AG04450 (cell line): ENCODE measurements around the gene CD84. TPM values are rescaled to one million over a fixed set of nuclear protein-coding genes. Genes with fewer than 3 reads are reported as not detected.
A peak's percentile ranks its signal among the peaks of the same experiment; 100 is the strongest.
"Not testable (repeated sequence)": the region's sequence is repeated elsewhere in the genome, so short reads cannot be mapped to it uniquely, and the experiment has no call there.

Experiments
- CTCF ChIA-PET: fragments of 300-600, 350-600 bp; formaldehyde crosslinking; extraction: SDS; loops from one replicate; lab custom pipeline; 2022; ENCODE audit warnings: antibody characterized with exemption, inconsistent platforms; lab: Charles Lee
- POLR2A ChIA-PET: fragments of 350-600 bp; formaldehyde crosslinking; extraction: SDS; loops from one replicate; lab custom pipeline; 2021; ENCODE audit warnings: antibody characterized with exemption, inconsistent platforms; lab: Yijun Ruan, JAX
- DNase-seq: peaks from one replicate; pipeline ENCODE4 v3.0.0-alpha.2; 2011; ENCODE audit warnings: low read depth, low spot score
- H3K27ac ChIP-seq: one replicate; pipeline ENCODE4 v1.5.1; 2012; ENCODE audit warnings: low read depth, low read length, control low read depth
- H3K27me3 ChIP-seq: one replicate; pipeline ENCODE4 v1.6.0; 2012; ENCODE audit warnings: low read length; ENCODE audit not compliant: control insufficient read depth, insufficient read depth
- H3K4me3 ChIP-seq: 2 replicates; pipeline ENCODE4 v1.5.1; 2011; ENCODE audit warnings: mild to moderate bottlenecking, low read depth, low read length, control low read depth
- H3K9me3 ChIP-seq: 2 replicates; pipeline ENCODE4 v1.5.1; 2012; ENCODE audit warnings: low read length; ENCODE audit not compliant: control insufficient read depth, insufficient read depth
- CTCF ChIP-seq: IDR thresholded peaks from 2 replicates; pipeline ENCODE4 v1.5.1; 2011; ENCODE audit warnings: low read depth, low read length, control low read depth, inconsistent platforms
- polyA plus RNA-seq: library from polyadenylated mRNA; depleted of rRNA; stranded (reverse); fragments of >200 nt; gene quantifications from 2 replicates; pipeline ENCODE4 v1.2.3, GENCODE V29; 2011

The CD84 gene
- polyA plus RNA-seq, 1 experiment: not detected

- no peak for TF ChIP-seq CTCF
- H3K27me3 ChIP-seq: no peaks in the 10 kb centered on the region
- H3K27ac ChIP-seq: no peak overlapping the region
- ChIA-PET CTCF (no interaction called here), POLR2A (no interaction called here)
- no peak overlapping the region for H3K4me3 ChIP-seq
- no peak for DNase-seq
- no peaks in the 10 kb centered on the region for H3K9me3 ChIP-seq
Observed at GRCh38 chr1:160499631-160500030, 79.7 kb downstream of the CD84 start.

- POLR2A ChIA-PET, DNase-seq, H3K4me3 ChIP-seq, H3K9me3 ChIP-seq, CTCF ChIA-PET, H3K27me3 ChIP-seq, H3K27ac ChIP-seq: not testable (repeated sequence)
Observed at GRCh38 chr1:160498301-160499065, 80.8 kb downstream of the CD84 start.

GRCh38 chr1:160496334-160496733, 83.0 kb downstream of the CD84 start:
- no peak for DNase-seq
- no peak for TF ChIP-seq CTCF
- POLR2A ChIA-PET: no interaction called here
- Histone ChIP-seq H3K4me3 (no peak overlapping the region), H3K27me3 (no peaks in the 10 kb centered on the region), H3K9me3 (no peaks in the 10 kb centered on the region), H3K27ac (no peak overlapping the region)
- CTCF ChIA-PET: no interaction called here

GRCh38 chr1:160494620-160495019, 84.7 kb downstream of the CD84 start:
- ChIA-PET CTCF (no interaction called here), POLR2A (no interaction called here)
- no peak overlapping the region for H3K27ac ChIP-seq
- no peaks in the 10 kb centered on the region for H3K9me3 ChIP-seq
- no peak overlapping the region for H3K4me3 ChIP-seq
- peak; percentile 34 for TF ChIP-seq CTCF
- no peak for DNase-seq
- no peaks in the 10 kb centered on the region for H3K27me3 ChIP-seq

GRCh38 chr1:160492617-160493016, 86.7 kb downstream of the CD84 start:
- ChIA-PET CTCF (no interaction called here), POLR2A (no interaction called here)
- Histone ChIP-seq H3K4me3 (no peak overlapping the region), H3K27me3 (no peaks in the 10 kb centered on the region), H3K27ac (no peak overlapping the region), H3K9me3 (no peaks in the 10 kb centered on the region)
- no peak for DNase-seq
- TF ChIP-seq CTCF: no peak
